Activated T-cell treated with anti-CD3 and anti-CD28 coated beads, Interleukin-2, amount 50 U/mL, for 1 hour (primary cell): Measurements from ENCODE around the gene SLC25A51.

Source experiments
- DNase-seq: peaks from one replicate; pipeline ENCODE4 v3.0.0-alpha.2; 2020

SLC25A51 gene

DNA sequence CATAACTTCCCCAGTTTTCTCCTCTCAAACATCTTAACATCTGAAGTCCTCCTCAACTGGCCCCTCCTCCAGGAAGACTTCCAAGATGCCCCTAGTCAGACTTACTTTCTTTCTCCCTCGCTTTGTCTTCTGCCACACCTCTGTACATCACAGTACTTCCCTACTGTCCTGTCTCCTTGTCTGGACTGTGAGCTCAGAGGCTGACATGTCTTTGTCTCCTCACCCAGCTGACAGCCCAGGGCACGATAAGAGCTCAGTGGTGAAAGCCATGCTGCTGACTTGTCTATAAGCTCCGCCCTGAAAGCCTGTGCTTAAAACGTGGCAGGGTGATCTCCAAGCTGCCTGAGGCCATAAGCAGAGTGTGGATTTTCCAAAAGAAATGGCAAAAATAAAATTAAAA, 33.0 kb upstream of the SLC25A51 start:
- no peak for DNase-seq

DNA sequence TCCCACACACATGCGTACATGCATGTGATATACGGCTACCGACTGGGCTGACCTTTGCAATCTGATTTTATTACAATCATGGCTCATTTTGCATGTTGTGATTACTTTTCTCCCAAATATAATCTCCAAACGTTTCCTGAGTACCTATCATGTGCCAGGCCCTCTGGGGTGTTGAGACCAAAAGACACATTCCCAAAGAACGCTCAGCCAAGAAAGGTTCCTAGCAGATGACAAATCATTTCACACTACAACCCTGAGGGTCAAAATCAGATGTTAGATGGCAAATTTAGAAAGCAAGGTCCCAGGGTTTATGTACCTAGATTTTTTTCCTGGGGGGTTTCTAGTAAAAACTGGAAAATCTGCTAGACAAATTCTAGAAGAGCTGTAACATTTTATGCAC, 32.4 kb upstream of the SLC25A51 start:
- no peak for DNase-seq

DNA sequence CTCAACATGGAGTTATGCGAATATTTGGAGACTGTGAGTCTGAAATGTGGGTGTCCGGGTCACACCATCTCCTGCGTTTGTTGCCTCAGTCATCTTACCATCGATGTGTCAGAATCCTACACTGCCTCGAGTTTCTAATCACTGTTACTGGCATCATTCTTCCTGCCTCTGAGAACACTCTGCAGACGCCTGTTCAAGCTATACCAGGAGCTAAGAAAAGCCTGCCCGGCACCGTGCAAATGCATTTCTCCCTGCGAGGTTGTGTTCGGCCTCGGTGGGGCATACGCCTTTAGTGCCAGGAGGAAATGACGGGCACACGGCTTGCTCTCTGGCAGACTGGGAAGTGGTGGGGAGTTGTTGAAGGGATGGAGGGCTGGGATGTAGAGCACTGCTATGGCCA, 31.2 kb upstream of the SLC25A51 start:
- DNase-seq = no peak

DNA sequence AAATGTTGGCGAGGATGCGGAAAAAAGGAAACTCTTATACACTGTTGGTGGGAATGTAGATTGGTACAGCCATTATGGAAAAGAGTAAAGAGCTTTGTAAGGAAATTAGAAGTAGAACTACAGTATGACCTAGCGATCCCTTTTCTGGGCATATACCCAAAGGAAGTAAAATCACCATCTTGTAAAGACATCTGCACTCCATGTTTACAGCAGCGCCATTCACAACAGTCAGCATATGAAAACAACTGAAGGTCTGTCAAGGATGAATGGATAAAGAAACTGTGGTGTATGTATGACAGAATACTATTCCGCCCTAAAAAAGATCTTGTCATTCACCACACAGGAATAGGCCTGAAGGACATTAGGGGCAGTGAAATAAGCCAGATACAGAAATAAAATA, 27.7 kb upstream of the SLC25A51 start:
- DNase-seq = no peak

DNA sequence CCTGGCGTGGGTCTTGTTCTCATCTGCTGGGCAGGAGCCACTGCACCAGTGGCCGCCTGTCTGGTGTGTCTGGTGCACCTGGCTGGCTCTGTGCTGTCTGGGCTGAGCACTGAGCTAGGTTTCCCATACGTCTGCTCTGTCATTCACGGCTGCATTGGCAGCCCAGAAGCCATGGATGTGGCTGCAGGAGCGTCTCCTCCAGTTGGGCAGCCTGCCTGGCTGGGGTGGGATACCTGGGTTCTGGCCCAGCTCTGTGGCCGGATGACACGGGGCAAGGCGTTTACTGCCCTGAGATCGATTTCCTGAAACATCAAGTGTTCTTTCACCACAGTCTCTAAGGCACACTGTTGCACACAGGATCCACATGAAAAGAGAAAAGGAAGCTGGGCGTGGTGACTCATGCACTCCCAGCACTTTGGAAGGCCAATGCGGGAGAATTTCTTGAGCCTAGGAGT, 25.5 kb upstream of the SLC25A51 start:
- no peak for DNase-seq

DNA sequence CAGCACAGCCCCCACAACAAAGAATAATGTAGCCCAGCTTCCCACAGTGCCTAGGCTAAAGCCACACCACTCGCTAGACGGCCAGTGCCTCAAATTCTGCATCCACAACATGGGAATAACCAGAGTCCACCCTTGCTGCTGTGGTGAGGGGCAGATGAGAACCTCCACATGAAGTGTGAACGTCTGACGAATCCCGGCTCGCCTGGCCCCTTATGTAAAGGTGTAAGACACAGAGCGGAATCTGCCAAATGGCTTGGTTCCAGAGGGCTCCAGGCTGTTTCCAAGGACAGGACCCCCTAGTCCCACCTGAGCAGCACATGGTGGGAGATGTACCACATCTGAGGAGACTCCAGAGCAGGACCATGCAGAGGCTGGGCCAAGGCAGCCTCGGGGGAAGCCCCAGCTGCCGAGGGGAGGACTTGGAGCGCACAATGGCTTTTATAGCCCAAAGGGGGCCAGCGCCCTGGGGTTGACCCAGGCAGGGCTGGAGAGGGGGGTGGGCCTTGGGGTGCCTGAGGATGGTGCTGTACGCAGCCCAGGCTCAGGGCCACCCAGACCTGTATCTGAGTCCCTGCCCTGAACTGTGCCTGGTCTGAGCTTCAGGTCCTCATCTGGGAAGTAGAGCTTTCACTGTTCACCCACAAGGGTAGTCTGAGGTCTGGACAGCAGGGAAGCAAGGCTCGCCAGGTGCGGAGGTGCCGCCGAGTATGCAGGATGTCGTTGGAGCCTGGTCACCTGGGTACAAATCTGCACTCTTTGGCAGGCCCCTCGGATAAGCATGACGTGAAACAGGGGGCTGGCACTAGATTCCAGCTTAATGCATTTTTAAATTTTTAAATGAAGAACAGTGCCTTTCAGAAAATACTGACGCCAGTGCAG, 24.9 kb upstream of the SLC25A51 start:
- no peak for DNase-seq

DNA sequence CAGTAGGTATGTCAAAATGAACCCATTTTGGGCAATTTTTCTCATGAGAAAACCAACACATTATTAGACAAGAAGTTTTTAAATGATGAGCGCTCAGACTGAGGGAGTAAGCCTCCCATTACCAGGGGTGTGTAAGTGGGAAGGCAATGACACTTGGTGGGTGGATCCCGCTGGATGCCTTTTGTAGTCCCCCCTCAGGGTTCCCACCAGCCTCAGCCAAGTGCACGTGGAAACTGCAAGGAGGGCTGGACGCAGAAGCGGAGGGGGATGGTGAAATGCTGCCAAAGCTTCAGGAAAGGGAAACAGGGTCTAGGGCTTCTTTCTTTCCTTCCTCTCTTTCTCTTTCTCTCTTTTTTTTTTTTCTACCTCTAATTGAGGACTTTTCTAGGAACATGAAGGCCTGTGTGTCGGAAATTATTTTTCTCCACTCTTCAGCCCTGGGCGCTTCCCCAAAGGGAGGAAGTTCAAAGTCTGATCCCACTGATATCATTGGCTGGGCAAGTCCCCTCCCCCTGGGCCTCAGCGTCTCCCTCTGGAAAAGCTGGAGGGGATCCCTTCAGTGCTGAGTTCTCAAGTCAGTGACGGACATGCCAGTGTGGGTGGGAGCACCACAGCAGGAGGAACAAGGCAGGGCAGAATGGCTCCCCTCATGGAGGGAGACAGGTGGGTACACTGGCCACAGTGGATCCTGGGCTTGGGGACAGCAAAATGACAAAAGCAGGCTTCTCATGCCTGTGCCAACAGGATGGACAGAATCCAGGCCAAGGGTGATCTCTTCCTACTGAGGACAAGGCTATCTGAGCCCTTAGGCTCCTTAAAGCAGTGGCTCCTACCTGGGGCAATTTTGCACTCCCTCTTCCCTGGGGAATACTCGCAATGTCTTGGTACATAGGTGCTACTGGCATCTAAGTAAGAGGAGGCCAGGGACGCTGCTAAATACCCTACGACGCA, 23.9 kb upstream of the SLC25A51 start:
- no peak for DNase-seq

DNA sequence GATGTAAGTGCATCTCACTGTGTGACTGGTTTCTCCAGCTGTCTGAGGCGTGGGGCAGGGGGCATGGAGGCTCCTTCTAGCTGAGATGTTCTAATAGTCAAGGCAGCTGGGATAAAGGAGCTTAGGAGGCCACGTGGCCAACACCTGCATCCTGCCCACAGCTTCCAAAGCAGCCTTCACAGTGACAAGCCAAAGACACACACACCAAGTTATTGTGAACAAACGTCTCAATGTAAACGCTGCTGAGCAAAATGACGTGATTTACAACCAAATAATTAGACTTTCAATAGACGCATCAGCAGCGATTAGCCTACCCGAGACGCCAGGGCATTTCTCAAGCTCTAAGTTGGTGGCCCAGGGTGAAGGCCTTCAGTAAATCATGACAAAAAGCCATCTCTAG, 23.2 kb upstream of the SLC25A51 start:
- no peak for DNase-seq

DNA sequence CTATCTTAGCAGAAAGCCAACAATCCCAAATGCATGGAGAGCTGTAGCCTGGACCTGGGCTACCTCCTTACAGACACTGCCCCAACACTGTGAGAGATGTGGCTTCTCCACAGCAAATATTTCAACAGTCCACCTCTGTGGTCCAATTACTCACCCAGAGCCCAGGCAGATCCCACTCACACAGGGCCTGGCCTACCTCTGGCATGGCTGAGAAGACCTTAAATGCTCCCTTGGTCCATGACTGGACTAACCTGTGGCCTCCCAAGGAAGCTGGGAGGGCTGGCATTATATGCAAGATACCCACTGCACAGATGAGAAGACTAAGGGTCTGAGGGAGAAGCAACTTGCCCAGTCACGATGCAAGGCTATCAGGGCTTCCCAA, 22.8 kb upstream of the SLC25A51 start:
- no peak for DNase-seq

DNA sequence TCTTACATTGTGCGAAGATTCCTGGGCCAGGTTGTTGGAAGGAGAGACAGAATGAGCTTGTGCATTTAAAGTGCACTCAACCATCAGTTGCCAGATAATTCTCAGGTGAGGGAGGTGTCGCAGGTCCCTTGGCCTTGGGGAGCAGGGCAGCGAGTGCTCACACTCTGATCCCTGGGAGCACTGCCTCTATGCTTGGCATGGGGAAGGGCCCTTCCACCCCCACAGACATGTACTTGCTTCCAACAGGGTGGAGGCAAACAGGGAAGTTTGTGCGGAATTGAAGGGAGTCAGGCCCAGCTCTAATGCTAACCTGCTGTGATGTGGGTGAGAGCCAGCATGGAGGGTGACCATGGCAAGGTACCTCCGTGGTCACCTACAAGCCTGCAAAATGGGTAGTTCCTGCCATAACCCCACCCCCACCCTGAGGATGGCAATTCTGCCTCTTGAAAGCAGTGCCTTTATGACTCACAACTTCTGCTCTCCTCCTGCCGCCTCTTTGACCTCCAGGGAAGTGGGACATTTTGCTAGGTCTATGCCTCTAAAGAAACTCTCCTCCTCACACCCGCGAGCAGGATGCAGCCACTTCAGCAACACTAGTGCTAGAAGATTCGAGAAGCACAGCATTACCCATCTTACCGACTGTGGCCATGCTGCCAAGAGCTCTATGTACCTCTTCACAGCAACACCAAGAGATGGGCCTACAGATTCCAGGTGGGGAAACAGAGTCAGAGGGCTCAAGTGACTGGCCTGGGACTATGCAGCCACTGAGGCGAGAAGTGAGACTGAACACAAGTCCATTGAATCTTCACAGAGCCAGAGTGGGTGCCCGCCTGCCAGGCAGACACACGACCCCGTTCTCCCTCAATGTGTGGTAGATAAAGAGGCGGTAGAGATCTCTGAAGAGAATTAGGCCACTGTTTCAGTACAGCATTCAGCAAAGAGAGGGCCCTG, 22.1 kb upstream of the SLC25A51 start:
- no peak for DNase-seq

DNA sequence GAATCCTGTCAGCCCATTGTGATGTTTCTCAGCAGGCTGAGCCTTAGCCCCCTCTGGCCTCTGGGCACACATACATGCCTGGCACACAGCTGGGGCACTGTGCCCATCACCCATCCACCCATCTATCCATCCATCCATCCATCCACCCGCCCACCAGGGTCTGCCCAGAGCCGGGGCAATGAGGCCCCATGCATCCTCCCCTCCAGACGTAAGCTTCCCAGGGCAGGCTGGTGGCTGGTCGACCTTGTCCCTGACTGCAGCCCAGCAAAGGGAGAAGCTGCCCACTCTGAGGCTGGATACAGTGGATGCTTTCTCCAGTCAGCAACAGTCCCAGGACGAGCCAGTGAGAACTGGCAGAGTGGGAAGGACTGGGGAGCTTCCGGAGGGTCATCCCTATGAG, 21.1 kb upstream of the SLC25A51 start:
- DNase-seq = no peak

DNA sequence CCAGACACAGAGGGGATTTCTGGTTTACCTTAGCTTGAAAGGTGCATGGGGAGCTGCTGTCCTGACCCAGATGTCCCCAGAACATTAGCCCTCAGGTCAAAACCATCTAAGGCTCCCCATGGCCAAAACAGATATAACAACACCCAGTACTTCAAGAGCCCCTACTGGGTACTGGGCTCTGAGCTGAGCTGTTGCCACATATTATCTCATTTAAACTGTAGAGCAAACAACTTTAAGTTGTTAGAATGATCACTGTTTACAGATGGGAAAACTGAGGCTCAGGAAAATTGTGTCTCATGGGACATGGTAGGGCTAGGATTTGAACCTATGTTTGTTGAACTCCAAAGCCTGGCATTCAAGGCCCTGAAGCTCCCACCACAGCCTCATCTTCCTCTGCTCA, 20.6 kb upstream of the SLC25A51 start:
- no peak for DNase-seq

DNA sequence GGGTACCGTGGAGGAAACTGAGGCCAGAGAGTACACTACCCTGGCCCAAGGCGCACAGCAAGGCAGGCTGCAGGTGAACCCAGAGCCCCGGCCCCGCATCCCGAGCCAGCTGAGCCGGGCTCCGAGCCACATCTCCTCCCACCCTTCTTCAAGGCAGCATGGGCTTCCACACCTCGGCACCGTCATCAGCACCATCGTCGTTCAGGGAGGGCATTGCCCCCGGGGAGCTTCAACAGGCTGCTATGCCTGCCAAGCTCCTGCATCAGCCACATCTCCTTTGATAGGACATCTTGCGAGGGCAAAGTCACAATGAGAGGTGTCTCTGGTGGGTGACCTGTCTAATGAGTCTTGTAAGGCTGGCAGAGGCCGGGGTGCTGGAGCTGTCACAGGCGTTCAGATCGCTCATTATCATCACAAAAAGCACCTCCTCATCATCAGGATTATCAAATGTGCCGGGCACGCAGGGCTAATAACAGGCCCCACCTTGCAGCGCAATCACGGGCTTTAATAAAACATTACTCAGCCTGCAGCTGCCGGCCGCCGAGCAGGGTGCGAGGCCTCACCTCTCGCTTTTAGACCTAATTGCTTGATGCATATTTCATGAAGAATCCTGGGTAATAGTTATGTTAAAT, 20.0 kb upstream of the SLC25A51 start:
- DNase-seq = no peak

DNA sequence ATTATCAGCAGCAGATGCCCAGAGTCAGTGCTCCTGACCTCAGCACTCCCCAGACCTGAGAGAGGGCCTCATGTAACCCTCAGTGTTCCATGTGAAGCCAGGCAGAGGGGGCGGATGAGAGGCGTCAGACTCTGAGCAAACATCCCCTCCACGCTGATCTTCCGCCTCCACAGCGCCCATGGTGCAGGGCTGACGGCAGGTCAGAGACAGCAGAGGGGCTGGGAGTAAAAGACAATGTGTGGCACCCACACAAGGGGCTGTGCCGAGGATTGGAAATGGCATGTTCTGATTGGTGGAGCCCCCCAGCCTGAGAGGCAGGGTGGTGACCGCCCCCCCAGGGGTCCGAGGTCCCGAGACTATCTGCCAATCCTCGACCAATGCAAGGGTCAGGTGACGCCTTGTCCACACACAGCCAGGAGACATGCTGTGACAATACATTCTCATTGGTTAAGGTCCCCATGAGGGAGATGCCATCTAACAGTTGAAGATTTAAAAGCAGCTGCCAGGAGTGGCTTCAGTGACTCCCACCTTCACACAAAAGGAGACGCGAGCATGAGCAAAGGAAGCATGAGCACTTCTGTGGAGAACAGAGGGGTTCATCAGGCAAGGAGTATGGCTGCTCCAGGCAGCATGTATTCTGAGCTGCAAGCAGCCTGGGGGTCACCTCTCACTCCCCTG, 19.3 kb upstream of the SLC25A51 start:
- no peak for DNase-seq

DNA sequence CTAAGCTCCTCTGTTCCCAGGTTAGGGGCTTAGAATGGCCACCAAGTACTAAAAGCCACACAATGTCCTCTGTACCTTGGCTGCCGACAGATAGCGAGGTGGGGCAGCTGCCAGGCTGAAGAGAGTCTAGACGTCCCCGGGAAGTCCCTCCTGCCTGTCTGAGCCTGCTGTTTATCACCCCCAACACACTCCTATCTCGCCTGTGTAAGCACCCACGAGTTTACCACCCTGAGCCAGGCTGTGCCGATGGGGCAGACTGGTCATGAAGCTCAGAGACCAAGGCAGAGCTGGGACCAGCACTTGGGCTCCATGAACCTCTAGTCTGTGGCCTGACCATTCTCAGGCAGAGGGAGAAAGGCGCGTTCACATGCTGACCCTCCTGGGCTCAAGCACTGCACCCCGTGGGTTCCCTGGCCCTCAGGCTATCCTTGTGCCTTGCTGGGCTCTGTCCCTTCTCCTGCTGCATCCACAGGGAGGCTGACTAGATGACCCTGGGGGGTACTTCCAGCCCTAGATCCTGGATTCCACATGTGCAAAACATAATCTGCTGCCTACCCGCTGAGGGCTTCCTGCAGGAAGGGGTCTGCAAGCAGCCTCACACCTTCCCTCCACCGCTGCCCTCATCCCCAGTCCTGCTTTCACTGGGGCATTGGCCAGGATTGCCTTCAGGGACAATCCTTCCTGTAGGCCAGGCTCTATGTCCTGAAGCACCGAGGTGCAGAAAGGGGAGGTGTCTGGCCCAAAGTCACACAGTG, 18.6 kb upstream of the SLC25A51 start:
- no peak for DNase-seq

DNA sequence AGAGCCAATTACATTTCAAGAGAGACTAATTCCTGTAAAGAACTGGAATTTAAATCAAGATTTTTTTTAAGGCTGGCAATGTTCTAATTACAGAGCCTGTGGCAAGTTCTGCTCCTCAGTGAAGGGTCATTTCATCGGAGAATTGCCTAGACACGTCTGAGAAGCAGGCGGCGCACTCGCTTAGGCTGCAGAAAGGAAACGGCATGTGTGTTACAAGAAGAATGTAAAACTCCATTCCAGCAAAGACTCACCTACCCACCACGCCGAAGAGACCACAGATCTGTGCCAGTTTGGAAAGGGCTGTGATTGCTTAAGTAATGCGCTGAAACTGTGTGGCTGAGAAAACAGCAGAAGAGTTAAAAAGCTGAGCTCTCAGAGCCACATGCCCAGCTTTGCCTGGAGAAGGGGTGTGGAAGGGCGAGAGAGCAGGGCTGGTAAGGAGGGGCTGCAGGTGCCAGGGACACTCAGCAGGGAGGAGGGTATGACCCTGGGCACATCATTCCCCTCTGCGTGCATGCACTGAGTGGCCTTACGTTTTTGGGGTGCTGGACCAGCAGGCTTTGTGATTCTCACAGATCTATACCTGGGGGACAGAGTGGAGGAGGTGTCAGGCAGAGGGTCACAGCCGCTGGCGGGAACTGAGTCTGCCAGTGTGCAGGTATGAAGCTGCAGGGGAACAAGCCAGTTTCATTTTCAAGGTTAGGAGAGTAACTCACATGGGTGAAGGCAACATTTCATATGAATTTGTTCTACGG, 17.8 kb upstream of the SLC25A51 start:
- no peak for DNase-seq

DNA sequence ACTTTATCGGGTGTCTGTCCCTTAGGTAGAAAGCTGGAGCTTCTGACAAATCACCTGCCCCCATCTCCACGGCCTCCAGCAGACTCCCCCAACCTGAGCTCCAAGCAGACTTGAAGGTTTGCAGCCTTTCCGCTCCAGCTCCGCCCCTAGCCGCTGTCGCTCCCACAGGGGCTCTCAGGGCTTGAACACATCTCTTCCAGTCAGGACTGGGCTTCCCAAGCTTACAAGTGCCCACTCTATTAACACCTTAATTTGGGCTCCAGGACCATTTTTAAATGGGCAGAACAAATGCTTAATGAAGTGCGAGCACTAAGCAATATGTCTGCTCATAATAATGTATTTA, 17.2 kb upstream of the SLC25A51 start:
- no peak for DNase-seq

DNA sequence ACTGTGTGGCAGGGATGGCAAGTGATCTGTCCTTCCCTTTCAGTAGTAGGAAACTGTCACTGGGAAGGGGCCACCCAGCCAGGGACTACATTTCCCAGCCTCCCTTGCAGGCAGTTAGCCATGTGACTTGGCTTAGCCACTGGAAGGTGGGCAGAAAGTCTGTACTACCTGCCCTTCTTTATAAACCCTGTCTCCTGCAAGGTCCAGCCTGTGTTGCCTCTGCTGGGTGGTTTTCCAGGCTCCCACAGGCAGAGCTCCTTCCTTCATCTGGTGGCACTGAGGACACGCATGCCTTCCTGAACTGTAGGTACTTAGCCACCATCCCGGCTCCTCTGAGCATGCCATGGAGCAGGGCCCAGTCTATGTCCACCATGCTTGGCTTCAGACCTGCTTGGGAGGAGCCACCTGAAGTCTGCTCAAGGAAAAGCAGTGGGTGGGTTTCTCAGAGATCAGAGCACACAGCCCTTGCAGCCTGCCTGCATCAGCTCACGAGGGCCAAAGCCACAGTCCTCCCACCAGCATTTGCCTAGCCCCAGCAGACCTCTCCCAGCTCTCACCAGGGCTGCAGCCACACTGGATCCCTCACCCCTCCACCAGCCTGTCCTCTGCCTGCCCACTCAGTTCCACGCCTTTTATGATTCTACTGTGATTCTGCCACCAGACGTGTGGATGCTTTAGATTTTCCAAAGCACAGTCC, 16.7 kb upstream of the SLC25A51 start:
- DNase-seq = no peak

DNA sequence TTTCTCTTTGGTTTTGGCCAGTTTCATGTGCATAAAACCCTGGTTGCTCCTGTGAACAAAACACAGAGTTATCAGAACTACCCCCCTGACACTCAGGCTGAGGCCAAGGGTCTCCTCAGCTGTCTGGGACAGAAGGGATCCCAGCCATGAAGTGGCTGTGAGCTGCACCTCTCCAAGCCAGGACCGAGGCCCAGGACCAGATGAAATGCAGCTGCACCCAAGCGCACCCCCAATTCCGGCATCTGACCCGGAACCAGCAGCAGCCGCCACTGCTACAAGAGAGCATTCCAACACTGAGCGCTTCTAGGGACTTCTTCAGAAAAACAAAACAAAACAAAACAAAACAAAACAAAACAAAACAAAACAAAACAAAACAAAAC, 16.0 kb upstream of the SLC25A51 start:
- DNase-seq = no peak
